Measurements from ENCODE around the gene TRIP10.
"Not testable (repeated sequence)": the region's sequence is repeated elsewhere in the genome, so short reads cannot be mapped to it uniquely, and the experiment has no call there.

Gene TRIP10

GRCh38 chr19:6767357-6768235, 28.1 kb downstream of the TRIP10 start, which contains the start of gene SH2D3A:
SH2D3A (minus strand) TSS chr19:6767435; CDS start chr19:6763748, 3,687 bp downstream.
- Histone ChIP-seq H3K27ac (ENCODE audit: low read length, poor library complexity, severe bottlenecking) (no peak within 1 kb of the TSS), H3K9ac (ENCODE audit: low read length) (no peak within 1 kb of the TSS), H2BK120ac (ENCODE audit: low read depth, low read length) (no peak within 1 kb of the TSS), H3K4me2 (ENCODE audit: low read length, poor library complexity, severe bottlenecking) (peak within 1 kb of the TSS; percentile 90), H2AFZ (ENCODE audit: low read depth, low read length) (no peak within 1 kb of the TSS), H3K23ac (ENCODE audit: low read length in 2 of 2) (no peak within 1 kb of the TSS), H3K4me3 (ENCODE audit: insufficient read depth in 1 of 2, low read depth in 1 of 2, low read length in 2 of 2) (peak within 1 kb of the TSS in 1 of 2 experiments; percentile 49), H4K8ac (ENCODE audit: low read length) (no peak within 1 kb of the TSS), H3K36me3 (ENCODE audit: control insufficient read depth in 1 of 2, insufficient read depth in 2 of 2, low read depth in 1 of 2, low read length in 2 of 2) (no peaks in the 10 kb centered on the region), H2BK12ac (ENCODE audit: low read length in 2 of 2) (no peak within 1 kb of the TSS), H3K4ac (ENCODE audit: low read depth in 1 of 2, low read length in 2 of 2) (no peak within 1 kb of the TSS), H2BK5ac (ENCODE audit: low read depth, low read length, poor library complexity, severe bottlenecking) (no peak within 1 kb of the TSS), H3K9me3 (ENCODE audit: control insufficient read depth, low read length) (no peaks in the 10 kb centered on the region), H4K91ac (ENCODE audit: low read length) (no peak within 1 kb of the TSS), H2AK5ac (ENCODE audit: low read length, severe bottlenecking) (no peak within 1 kb of the TSS), H3K18ac (ENCODE audit: low read depth in 1 of 2, low read length in 2 of 2) (no peak within 1 kb of the TSS), H3K4me1 (ENCODE audit: control insufficient read depth, insufficient read depth, low read depth, low read length) (peaks cover 18% of the 10 kb centered on the region), H3K79me1 (replicated peaks; ENCODE audit: low read length, poor library complexity, severe bottlenecking) (no peaks in the 10 kb centered on the region), H3K14ac (ENCODE audit: low read length in 2 of 2) (no peak within 1 kb of the TSS), H2BK15ac (ENCODE audit: low read depth, poor library complexity, severe bottlenecking) (no peak within 1 kb of the TSS), H3K27me3 (ENCODE audit: control insufficient read depth in 1 of 2, insufficient read depth in 1 of 2, low read length in 2 of 2) (peaks cover 21 to 42% of the 10 kb centered on the region in 2 experiments)
- DNase-seq: peak; percentile 19
- whole genome bisulfite sequencing: 7% methylated on average over 47 of the region's 47 CpGs

GRCh38 chr19:6768236-6768785, 28.8 kb downstream of the TRIP10 start:
- H2AK5ac ChIP-seq (ENCODE audit: low read length, severe bottlenecking): no peak overlapping the region
- no peaks in the 10 kb centered on the region for H3K36me3 ChIP-seq (ENCODE audit: control insufficient read depth in 1 of 2, insufficient read depth in 2 of 2, low read depth in 1 of 2, low read length in 2 of 2)
- no peak overlapping the region for H2BK15ac ChIP-seq (ENCODE audit: low read depth, poor library complexity, severe bottlenecking)
- H4K91ac ChIP-seq (ENCODE audit: low read length): no peak overlapping the region
- no peak overlapping the region for H3K9ac ChIP-seq (ENCODE audit: low read length)
- no peak overlapping the region for H2BK120ac ChIP-seq (ENCODE audit: low read depth, low read length)
- no peak overlapping the region for H2BK12ac ChIP-seq (ENCODE audit: low read length in 2 of 2)
- no peak overlapping the region for H3K4me3 ChIP-seq (ENCODE audit: insufficient read depth in 1 of 2, low read depth in 1 of 2, low read length in 2 of 2)
- no peak overlapping the region for H3K4me2 ChIP-seq (ENCODE audit: low read length, poor library complexity, severe bottlenecking)
- H2AFZ ChIP-seq (ENCODE audit: low read depth, low read length): no peak overlapping the region
- no peaks in the 10 kb centered on the region for H3K9me3 ChIP-seq (ENCODE audit: control insufficient read depth, low read length)
- WGBS: 85% methylated on average over 8 of the region's 8 CpGs
- H3K4me1 ChIP-seq (ENCODE audit: control insufficient read depth, insufficient read depth, low read depth, low read length): peaks cover 18% of the 10 kb centered on the region
- H3K23ac ChIP-seq (ENCODE audit: low read length in 2 of 2): no peak overlapping the region
- H3K4ac ChIP-seq (ENCODE audit: low read depth in 1 of 2, low read length in 2 of 2): no peak overlapping the region
- H3K14ac ChIP-seq (ENCODE audit: low read length in 2 of 2): no peak overlapping the region
- no peak for DNase-seq
- H4K8ac ChIP-seq (ENCODE audit: low read length): no peak overlapping the region
- H2BK5ac ChIP-seq (ENCODE audit: low read depth, low read length, poor library complexity, severe bottlenecking): no peak overlapping the region
- no peaks in the 10 kb centered on the region for H3K79me1 ChIP-seq (replicated peaks; ENCODE audit: low read length, poor library complexity, severe bottlenecking)
- peaks cover 21 to 42% of the 10 kb centered on the region in 2 experiments for H3K27me3 ChIP-seq (ENCODE audit: control insufficient read depth in 1 of 2, insufficient read depth in 1 of 2, low read length in 2 of 2)
- no peak overlapping the region for H3K18ac ChIP-seq (ENCODE audit: low read depth in 1 of 2, low read length in 2 of 2)
- H3K27ac ChIP-seq (ENCODE audit: low read length, poor library complexity, severe bottlenecking): no peak overlapping the region

- Histone ChIP-seq H3K4me3 (ENCODE audit: insufficient read depth in 1 of 2, low read depth in 1 of 2, low read length in 2 of 2) (no peak overlapping the region), H2BK120ac (ENCODE audit: low read depth, low read length) (no peak overlapping the region), H3K9ac (ENCODE audit: low read length) (no peak overlapping the region), H3K4ac (ENCODE audit: low read depth in 1 of 2, low read length in 2 of 2) (no peak overlapping the region), H3K23ac (ENCODE audit: low read length in 2 of 2) (no peak overlapping the region), H4K8ac (ENCODE audit: low read length) (no peak overlapping the region), H2AFZ (ENCODE audit: low read depth, low read length) (no peak overlapping the region), H3K14ac (ENCODE audit: low read length in 2 of 2) (no peak overlapping the region), H2AK5ac (ENCODE audit: low read length, severe bottlenecking) (no peak overlapping the region), H3K36me3 (ENCODE audit: control insufficient read depth in 1 of 2, insufficient read depth in 2 of 2, low read depth in 1 of 2, low read length in 2 of 2) (no peaks in the 10 kb centered on the region), H2BK12ac (ENCODE audit: low read length in 2 of 2) (no peak overlapping the region), H2BK15ac (ENCODE audit: low read depth, poor library complexity, severe bottlenecking) (no peak overlapping the region), H4K91ac (ENCODE audit: low read length) (no peak overlapping the region), H3K27ac (ENCODE audit: low read length, poor library complexity, severe bottlenecking) (no peak overlapping the region), H3K4me1 (ENCODE audit: control insufficient read depth, insufficient read depth, low read depth, low read length) (peaks cover 18% of the 10 kb centered on the region), H3K18ac (ENCODE audit: low read depth in 1 of 2, low read length in 2 of 2) (no peak overlapping the region), H3K27me3 (ENCODE audit: control insufficient read depth in 1 of 2, insufficient read depth in 1 of 2, low read length in 2 of 2) (peaks cover 21 to 42% of the 10 kb centered on the region in 2 experiments), H2BK5ac (ENCODE audit: low read depth, low read length, poor library complexity, severe bottlenecking) (no peak overlapping the region), H3K4me2 (ENCODE audit: low read length, poor library complexity, severe bottlenecking) (no peak overlapping the region), H3K9me3 (ENCODE audit: control insufficient read depth, low read length) (no peaks in the 10 kb centered on the region), H3K79me1 (replicated peaks; ENCODE audit: low read length, poor library complexity, severe bottlenecking) (no peaks in the 10 kb centered on the region)
- 61% methylated on average over 9 of the region's 11 CpGs for WGBS
- peak; percentile 28 for DNase-seq
Measured at GRCh38 chr19:6769006-6769619, 29.6 kb downstream of the TRIP10 start.

- not testable (repeated sequence) for H3K14ac ChIP-seq (ENCODE audit: low read length in 2 of 2); H4K91ac ChIP-seq (ENCODE audit: low read length); H2AK5ac ChIP-seq (ENCODE audit: low read length, severe bottlenecking); H2AFZ ChIP-seq (ENCODE audit: low read depth, low read length); H3K9me3 ChIP-seq (ENCODE audit: control insufficient read depth, low read length); H3K36me3 ChIP-seq (ENCODE audit: control insufficient read depth in 1 of 2, insufficient read depth in 2 of 2, low read depth in 1 of 2, low read length in 2 of 2); H3K4ac ChIP-seq (ENCODE audit: low read depth in 1 of 2, low read length in 2 of 2); H2BK12ac ChIP-seq (ENCODE audit: low read length in 2 of 2); H2BK5ac ChIP-seq (ENCODE audit: low read depth, low read length, poor library complexity, severe bottlenecking); DNase-seq; H3K9ac ChIP-seq (ENCODE audit: low read length); H3K18ac ChIP-seq (ENCODE audit: low read depth in 1 of 2, low read length in 2 of 2); H3K27ac ChIP-seq (ENCODE audit: low read length, poor library complexity, severe bottlenecking); H4K8ac ChIP-seq (ENCODE audit: low read length); H2BK120ac ChIP-seq (ENCODE audit: low read depth, low read length); H3K23ac ChIP-seq (ENCODE audit: low read length in 2 of 2); H3K4me2 ChIP-seq (ENCODE audit: low read length, poor library complexity, severe bottlenecking); H3K79me1 ChIP-seq (replicated peaks; ENCODE audit: low read length, poor library complexity, severe bottlenecking); H3K4me3 ChIP-seq (ENCODE audit: insufficient read depth in 1 of 2, low read depth in 1 of 2, low read length in 2 of 2); H2BK15ac ChIP-seq (ENCODE audit: low read depth, poor library complexity, severe bottlenecking)
- H3K4me1 ChIP-seq (ENCODE audit: control insufficient read depth, insufficient read depth, low read depth, low read length): peaks cover 10% of the 10 kb centered on the region
- H3K27me3 ChIP-seq (ENCODE audit: control insufficient read depth in 1 of 2, insufficient read depth in 1 of 2, low read length in 2 of 2): peaks cover 17 to 26% of the 10 kb centered on the region in 2 experiments
- 94% methylated on average over 7 of the region's 7 CpGs for WGBS
Measured at GRCh38 chr19:6771648-6772027, 32.2 kb downstream of the TRIP10 start.

Measured in mesenchymal stem cell (in vitro differentiated cells and primary cell).